Activated naive CD4-positive, alpha-beta T cell treated with anti-CD3 and anti-CD28 coated beads for 36 hours (primary cell): Measurements from ENCODE around the gene S100B. TPM values are rescaled to one million over a fixed set of nuclear protein-coding genes. Genes with fewer than 3 reads are reported as not detected.

Experiments used
- CTCF ChIA-PET: fragments of 350-600 bp; sonication (Branson Sonifier 250); formaldehyde crosslinking; loops from one replicate; lab custom pipeline; 2021; ENCODE audit warnings: antibody characterized with exemption; lab: Charles Lee
- DNase-seq: peaks from one replicate; pipeline ENCODE4 v3.0.0-alpha.2; 2020
- H3K27ac Mint-ChIP-seq: one replicate; pipeline ENCODE4 v1.8.0; 2021; ENCODE audit warnings: mild to moderate bottlenecking, mixed read lengths
- H3K27me3 Mint-ChIP-seq: one replicate; pipeline ENCODE4 v1.8.0; 2021; ENCODE audit warnings: low read depth, mixed read lengths
- H3K36me3 Mint-ChIP-seq: one replicate; pipeline ENCODE4 v1.8.0; 2021; ENCODE audit warnings: low read depth, mixed read lengths
- H3K4me1 Mint-ChIP-seq: one replicate; pipeline ENCODE4 v1.8.0; 2021; ENCODE audit warnings: low read depth, mixed read lengths
- H3K4me3 Mint-ChIP-seq: one replicate; pipeline ENCODE4 v1.8.0; 2021; ENCODE audit warnings: mild to moderate bottlenecking, moderate library complexity, mixed read lengths
- H3K9me3 Mint-ChIP-seq: one replicate; pipeline ENCODE4 v1.8.0; 2021; ENCODE audit warnings: mixed read lengths
- intact Hi-C: fragments of 100-400 bp; cut with micrococcal nuclease; formaldehyde crosslinking; loops from one replicate; pipeline ENCODE4 v1.15.1; 2023
- total RNA-seq, 2 experiments: library from RNA; stranded (reverse); gene quantifications; one replicate each; pipeline ENCODE4 v1.2.3, GENCODE V29; 2021

S100B gene
- total RNA-seq, 2 experiments from 2014 or later: 0.24 TPM; not detected in 1

DNA sequence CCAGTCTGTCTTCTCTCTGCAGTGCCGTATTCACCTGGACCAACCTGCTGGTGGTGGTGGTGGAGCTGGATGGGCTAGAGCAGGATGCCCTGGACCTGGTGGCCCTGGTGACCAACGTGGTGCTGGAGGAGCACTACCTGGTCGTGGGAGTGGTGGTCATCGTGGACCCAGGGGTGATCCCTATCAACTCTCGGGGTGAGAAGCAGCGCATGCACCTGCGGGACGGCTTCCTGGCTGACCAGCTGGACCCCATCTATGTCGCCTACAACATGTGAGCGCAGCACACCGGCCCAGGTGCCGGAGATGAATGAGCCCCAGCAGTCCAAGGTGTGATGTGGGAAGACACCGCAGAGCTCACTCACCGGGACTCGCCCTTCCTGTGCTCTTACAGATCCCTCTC, 37.5 kb downstream of the S100B start:
- Mint-ChIP-seq H3K9me3 (no peaks in the 10 kb centered on the region), H3K27me3 (no peaks in the 10 kb centered on the region), H3K4me3 (no peak overlapping the region), H3K27ac (peak overlapping the region; percentile 33), H3K36me3 (peaks cover 42% of the 10 kb centered on the region), H3K4me1 (peaks cover 29% of the 10 kb centered on the region)
- CTCF ChIA-PET: interaction anchor here (1.0 kb wide), 1 partner anchor 72 kb away, joined by 3 read pairs; no protein-coding TSS in a partner anchor
- no peak for DNase-seq
- intact Hi-C loops: no loop called here

DNA sequence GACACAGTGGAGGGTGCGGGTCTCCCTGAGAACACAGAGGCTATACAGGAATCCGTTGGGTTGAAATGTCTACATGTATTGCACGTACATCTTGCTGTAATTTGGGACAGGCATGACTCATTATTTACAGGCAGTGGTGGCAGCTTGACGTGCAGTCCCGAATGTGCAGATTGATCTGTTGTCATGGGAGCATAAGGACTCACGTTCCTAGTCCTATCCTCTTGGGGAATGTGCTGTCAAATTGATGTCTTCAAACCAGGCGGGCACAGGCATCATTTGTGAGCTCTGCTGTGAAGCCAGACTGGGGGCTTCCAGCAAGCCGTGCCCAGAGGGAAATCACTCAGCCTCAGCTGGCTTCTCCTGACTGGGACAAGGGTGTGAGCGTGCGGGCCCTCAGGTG, 40.5 kb downstream of the S100B start:
- CTCF ChIA-PET: no interaction called here
- H3K9me3 Mint-ChIP-seq: no peaks in the 10 kb centered on the region
- peak overlapping the region; percentile 36 for H3K27ac Mint-ChIP-seq
- peaks cover 59% of the 10 kb centered on the region for H3K4me1 Mint-ChIP-seq
- intact Hi-C loops: no loop called here
- no peak overlapping the region for H3K4me3 Mint-ChIP-seq
- DNase-seq: no peak
- peaks cover 47% of the 10 kb centered on the region for H3K36me3 Mint-ChIP-seq
- no peaks in the 10 kb centered on the region for H3K27me3 Mint-ChIP-seq

DNA sequence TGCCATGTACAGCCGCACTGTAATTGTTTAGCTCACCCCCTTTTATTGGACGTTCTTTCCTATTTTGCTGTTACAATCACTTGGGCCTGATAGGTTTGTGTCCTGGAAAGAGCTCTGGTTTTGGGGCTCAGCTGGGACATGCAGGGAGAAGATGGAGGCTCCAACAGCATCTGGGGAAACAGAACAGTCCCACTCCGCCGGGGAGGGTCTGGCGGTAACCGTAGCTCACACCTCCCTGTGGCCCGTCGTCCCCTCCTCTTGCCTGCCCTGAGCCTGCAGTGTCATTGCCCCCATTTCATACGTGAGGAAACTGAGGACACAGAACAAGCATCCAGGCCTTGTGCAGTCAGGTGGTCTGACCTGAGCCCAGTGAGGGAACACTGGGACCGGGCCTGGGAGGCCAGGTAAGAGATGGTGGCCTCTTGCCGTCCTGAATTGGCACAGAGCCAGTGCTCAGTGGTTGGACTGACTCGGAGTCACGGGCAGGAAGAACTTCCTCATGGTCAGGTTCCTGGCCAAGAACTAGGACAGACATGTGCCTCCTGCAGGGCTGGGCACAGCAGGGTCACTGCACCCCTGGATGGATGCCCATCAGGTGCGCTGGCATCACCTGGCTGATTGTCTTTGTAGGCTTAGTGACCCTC, 41.8 kb downstream of the S100B start:
- Mint-ChIP-seq H3K27ac (no peak overlapping the region), H3K36me3 (peaks cover 39% of the 10 kb centered on the region), H3K4me3 (no peak overlapping the region), H3K27me3 (no peaks in the 10 kb centered on the region), H3K9me3 (no peaks in the 10 kb centered on the region), H3K4me1 (peaks cover 65% of the 10 kb centered on the region)
- DNase-seq: no peak
- CTCF ChIA-PET: interaction anchor here (0.6 kb wide), 1 partner anchor 11 kb away, joined by 4 read pairs; no protein-coding TSS in a partner anchor
- intact Hi-C loops: no loop called here

DNA sequence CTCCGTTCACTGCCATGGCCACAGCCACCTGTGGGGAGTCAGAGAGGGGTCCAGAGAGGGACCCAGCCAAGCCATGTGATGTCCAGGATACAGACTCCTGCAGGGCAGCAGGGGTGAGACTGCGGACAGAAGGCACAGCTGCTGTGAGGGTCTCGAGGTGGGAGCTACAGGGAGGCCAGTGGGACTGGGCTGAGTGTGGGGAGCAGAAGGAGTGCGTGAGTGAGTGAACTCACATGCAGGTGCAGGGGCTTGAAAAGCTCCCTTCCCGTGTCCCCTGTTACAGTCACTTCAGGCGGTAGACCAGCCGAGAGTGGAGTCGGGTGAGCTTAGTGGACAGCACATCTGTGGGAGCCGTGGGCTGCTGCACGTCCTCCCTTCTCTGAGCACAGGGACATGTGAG, 42.4 kb downstream of the S100B start:
- Mint-ChIP-seq H3K27me3 (no peaks in the 10 kb centered on the region), H3K4me3 (no peak overlapping the region), H3K36me3 (peaks cover 36% of the 10 kb centered on the region), H3K9me3 (no peaks in the 10 kb centered on the region), H3K27ac (no peak overlapping the region), H3K4me1 (peaks cover 62% of the 10 kb centered on the region)
- CTCF ChIA-PET: interaction anchor here (0.6 to 1.5 kb wide), 2 partner anchors 8 to 11 kb away, joined by 3 to 4 read pairs; no protein-coding TSS in a partner anchor
- no peak for DNase-seq
- intact Hi-C loops: no loop called here

DNA sequence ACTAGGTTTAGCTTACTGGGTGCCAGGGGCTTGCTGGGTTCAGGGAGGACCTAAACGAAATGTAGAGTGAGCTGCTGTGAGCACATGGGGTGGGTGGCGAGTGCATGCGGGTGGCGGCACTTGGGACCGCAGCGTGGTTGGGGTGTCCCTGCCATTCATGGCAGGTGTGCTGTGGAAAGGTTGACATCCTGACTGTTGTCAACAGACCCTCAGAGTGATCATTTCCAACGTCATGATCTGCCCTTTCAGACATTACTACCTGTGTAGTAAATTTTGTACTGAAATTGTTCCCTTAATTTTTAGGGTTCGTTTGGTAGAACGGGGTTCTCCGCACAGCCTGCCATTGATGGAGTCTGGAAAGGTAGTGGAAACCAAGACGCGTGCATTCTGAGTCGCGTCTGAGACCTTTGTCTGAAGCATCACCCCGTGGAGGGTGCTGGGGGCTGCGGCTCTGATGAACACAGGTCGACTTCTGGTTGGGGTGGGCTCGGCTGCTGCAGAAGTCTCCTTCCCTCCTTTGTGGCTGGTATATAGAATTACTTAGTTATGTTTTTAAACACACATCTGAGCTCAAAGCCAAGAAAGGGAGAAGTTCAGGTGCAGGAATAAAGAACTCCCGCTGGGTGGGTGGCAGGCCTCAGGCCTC, 43.3 kb downstream of the S100B start:
- Mint-ChIP-seq H3K27ac (no peak overlapping the region), H3K9me3 (no peaks in the 10 kb centered on the region)

DNA sequence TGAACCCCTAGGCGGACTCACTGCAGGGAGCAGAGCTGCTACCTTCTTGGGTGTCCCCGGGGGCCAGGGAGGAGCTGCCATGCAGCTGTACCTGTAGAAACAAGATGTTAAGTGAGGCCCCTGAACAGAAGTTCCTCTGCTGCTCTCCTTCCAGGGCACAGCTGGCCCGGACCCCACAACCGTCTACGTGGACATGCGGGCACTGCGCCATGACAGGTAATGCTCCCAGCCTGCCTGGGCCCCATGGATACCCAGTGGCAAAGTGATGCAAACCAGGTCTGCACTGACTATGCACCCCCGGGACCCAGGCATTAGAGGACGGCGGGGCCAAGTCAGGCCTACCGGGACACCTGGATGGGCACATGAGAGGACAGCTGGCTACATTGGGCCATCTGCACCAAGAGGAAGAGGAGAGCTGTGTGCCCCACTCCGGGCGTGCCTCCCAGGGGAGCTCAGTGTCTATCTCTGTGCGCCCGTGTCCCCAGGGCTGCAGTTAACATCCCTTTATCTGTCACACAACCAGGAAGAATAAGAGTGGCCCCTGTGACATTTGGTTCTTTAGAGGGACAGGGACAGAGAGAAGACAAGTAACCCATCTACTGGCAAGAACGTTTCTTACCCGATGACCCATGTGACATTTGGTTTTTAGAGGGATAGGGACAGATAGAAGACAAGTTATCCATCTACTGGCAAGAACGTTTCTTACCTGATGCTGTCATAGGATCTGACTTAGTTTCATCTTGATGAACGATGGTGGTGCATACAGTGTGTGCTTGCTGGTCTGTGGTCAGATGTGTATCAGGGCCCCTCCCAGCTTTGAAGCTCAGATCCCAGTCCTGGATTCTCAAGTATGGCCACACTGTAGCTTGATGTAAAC, 44.1 kb downstream of the S100B start:
- Mint-ChIP-seq H3K9me3 (no peaks in the 10 kb centered on the region), H3K36me3 (peaks cover 35% of the 10 kb centered on the region), H3K4me3 (peak overlapping the region; percentile 85), H3K27ac (peak overlapping the region; percentile 98), H3K27me3 (no peaks in the 10 kb centered on the region), H3K4me1 (peaks cover 59% of the 10 kb centered on the region)
- intact Hi-C loops: no loop called here
- DNase-seq: no peak
- CTCF ChIA-PET: interaction anchor here (0.9 to 1.5 kb wide), 2 partner anchors 10 to 73 kb away, joined by 3 read pairs; no protein-coding TSS in a partner anchor

More for the DNA sequence above, 43.3 kb downstream of the S100B start:
- no peak overlapping the region for H3K4me3 Mint-ChIP-seq
- no peaks in the 10 kb centered on the region for H3K27me3 Mint-ChIP-seq
- CTCF ChIA-PET: interaction anchor here (1.5 kb wide), 1 partner anchor 9 kb away, joined by 3 read pairs; no protein-coding TSS in a partner anchor
- no peak for DNase-seq
- intact Hi-C loops: no loop called here
- H3K4me1 Mint-ChIP-seq: peaks cover 60% of the 10 kb centered on the region
- peaks cover 35% of the 10 kb centered on the region for H3K36me3 Mint-ChIP-seq

DNA sequence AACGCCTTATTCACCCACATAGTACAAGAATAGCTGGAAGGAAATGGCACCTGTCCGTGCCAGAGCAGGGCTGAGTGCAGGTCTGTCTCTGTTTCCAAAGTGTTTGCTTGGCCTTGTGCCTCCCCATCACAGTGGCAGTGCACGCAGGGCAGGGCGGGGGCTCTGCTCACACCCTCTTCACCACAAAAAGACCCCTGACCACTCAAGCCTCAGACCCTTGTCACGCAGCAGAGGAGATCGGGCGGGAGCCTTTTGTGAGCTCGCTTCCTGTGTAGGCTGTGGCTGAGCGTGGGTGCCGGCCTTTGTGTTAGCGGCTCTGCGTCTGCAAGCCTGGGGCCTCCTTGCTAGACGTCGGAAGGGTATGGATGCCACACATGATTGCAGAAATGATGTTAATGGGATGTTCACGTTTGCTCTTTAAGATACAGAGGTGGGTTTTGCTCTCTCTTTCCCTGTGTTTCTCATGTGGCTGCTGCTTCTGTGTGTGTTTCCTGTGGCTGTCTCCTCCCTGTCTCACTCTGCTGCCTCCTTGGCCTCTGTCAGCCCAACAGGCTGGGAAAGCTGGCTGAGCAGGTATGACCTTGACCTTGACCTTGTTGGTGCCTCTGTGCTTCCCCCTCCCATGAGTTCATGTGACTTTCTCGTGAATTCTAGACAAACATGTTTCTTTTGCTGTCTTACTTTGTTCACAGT, 45.4 kb downstream of the S100B start:
- H3K4me1 Mint-ChIP-seq: peaks cover 59% of the 10 kb centered on the region
- no peaks in the 10 kb centered on the region for H3K9me3 Mint-ChIP-seq
- H3K36me3 Mint-ChIP-seq: peaks cover 35% of the 10 kb centered on the region
- peak overlapping the region; percentile 98 for H3K27ac Mint-ChIP-seq
- peak; percentile 77 for DNase-seq
- CTCF ChIA-PET: interaction anchor here (0.7 to 1.0 kb wide), 4 partner anchors 21 to 1440 kb away, joined by 3 to 5 read pairs (median 4); partner anchors contain the start of gene PRMT2
- intact Hi-C loops: loop anchor here (1.0 to 5.0 kb wide), 2 partner anchors 76 to 587 kb away; partner anchors contain the start of gene PRMT2
- H3K4me3 Mint-ChIP-seq: peak overlapping the region; percentile 85
- no peaks in the 10 kb centered on the region for H3K27me3 Mint-ChIP-seq

DNA sequence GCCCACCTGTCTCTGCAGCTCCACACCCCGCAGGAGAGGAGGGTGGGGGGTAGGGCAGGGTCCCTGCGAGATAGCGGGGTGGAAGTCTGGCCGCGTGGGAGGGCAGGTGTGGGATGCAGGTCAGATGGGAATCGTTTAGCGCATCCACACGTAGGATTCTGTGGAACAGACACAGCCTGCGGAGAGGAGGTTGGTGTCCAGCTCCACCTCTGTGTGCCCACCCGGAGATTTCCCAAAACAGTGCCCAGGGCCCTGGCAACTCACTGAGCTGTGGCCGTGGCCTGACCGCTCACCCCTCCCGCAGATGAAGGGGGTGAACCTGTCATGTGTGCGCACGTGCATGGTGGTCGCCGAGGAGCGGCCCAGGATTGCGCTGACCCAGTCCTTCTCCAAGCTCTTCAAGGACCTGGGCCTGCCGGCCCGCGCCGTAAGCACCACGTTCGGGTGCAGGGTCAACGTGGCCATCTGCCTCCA, 46.9 kb downstream of the S100B start:
- Mint-ChIP-seq H3K27ac (no peak overlapping the region), H3K36me3 (peaks cover 34% of the 10 kb centered on the region), H3K27me3 (no peaks in the 10 kb centered on the region), H3K4me3 (no peak overlapping the region), H3K9me3 (no peaks in the 10 kb centered on the region), H3K4me1 (peaks cover 60% of the 10 kb centered on the region)
- DNase-seq: no peak
- CTCF ChIA-PET: no interaction called here
- intact Hi-C loops: loop anchor here (5.0 kb wide), 1 partner anchor 586 kb away; no protein-coding TSS in a partner anchor

DNA sequence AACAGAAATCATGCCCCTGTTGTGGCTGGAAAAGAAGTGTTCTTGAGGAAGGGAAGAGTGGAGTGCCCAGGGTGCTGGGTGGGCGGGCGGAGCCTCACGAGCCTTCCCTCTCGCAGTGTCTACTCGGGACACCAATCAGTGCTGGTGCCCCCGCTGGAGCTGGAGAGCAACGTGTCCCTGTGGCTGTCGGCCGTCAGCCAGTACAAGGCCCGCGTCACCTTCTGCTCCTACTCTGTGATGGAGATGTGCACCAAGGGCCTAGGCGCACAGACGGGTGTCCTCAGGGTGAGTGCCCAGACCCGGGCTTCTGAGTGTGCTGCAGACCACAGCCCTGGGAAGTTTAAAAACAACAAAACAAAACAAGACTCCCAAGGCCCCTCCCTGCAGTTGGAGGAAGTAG, 47.4 kb downstream of the S100B start:
- no peak overlapping the region for H3K4me3 Mint-ChIP-seq
- no peaks in the 10 kb centered on the region for H3K9me3 Mint-ChIP-seq
- no peak for DNase-seq
- no peaks in the 10 kb centered on the region for H3K27me3 Mint-ChIP-seq
- H3K4me1 Mint-ChIP-seq: peaks cover 60% of the 10 kb centered on the region
- H3K27ac Mint-ChIP-seq: no peak overlapping the region
- CTCF ChIA-PET: no interaction called here
- H3K36me3 Mint-ChIP-seq: peaks cover 35% of the 10 kb centered on the region
- intact Hi-C loops: loop anchor here (5.0 kb wide), 1 partner anchor 585 kb away; no protein-coding TSS in a partner anchor

DNA sequence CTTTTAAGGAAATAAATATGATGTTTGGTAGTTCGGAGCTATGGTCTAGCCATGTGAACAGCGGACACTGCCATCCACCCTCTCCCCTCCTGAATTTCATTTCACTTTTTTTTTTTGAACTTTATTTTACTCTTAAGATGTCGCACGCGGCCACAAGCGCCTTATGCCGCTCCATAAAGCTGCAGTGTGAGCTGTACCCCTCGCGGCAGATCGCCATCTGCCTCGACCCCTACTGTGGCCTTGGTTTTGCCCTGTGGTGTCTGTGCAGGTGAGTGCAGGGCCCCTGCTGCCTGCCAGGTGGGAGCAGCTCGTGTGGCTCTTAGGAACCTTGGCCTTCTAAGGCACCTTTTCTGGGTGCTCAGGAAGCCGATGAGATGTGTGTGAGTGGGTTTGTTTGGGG, 48.1 kb downstream of the S100B start:
- Mint-ChIP-seq H3K36me3 (peaks cover 28% of the 10 kb centered on the region), H3K9me3 (no peaks in the 10 kb centered on the region), H3K4me1 (peaks cover 59% of the 10 kb centered on the region), H3K4me3 (no peak overlapping the region), H3K27ac (no peak overlapping the region), H3K27me3 (no peaks in the 10 kb centered on the region)
- CTCF ChIA-PET: interaction anchor here (0.7 kb wide), 1 partner anchor 71 kb away, joined by 3 read pairs; no protein-coding TSS in a partner anchor
- intact Hi-C loops: loop anchor here (5.0 kb wide), 1 partner anchor 585 kb away; no protein-coding TSS in a partner anchor
- no peak for DNase-seq

DNA sequence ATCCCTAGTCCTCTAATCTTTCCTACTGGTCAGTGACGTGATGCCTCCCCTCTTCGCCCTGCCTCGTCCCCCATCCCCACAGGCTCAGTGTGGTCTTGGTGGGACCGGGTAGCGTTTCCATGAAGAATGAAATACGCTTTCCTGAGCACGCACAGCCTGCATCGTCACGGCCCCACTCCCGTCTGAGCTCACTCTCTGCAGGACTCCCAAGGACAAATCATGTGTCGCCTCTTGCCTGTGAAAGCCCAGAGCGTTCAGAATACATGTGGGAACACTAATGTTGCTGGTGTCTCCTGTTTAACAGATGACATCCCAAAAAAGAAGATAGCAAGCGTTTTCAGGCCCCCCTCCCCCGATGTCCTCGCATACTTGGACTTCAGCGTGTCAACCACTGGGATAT, 49.2 kb downstream of the S100B start:
- H3K27ac Mint-ChIP-seq: no peak overlapping the region
- intact Hi-C loops: loop anchor here (5.0 kb wide), 1 partner anchor 583 kb away; no protein-coding TSS in a partner anchor
- H3K4me3 Mint-ChIP-seq: no peak overlapping the region
- no peaks in the 10 kb centered on the region for H3K27me3 Mint-ChIP-seq
- CTCF ChIA-PET: no interaction called here
- H3K4me1 Mint-ChIP-seq: peaks cover 57% of the 10 kb centered on the region
- H3K9me3 Mint-ChIP-seq: no peaks in the 10 kb centered on the region
- no peak for DNase-seq
- peaks cover 18% of the 10 kb centered on the region for H3K36me3 Mint-ChIP-seq
